Renal cortical epithelial cell (primary cell): ENCODE data around the gene GLDC. TPM values are rescaled to one million over a fixed set of nuclear protein-coding genes. Genes with fewer than 3 reads are reported as not detected.
"Not testable (repeated sequence)": the region's sequence is repeated elsewhere in the genome, so short reads cannot be mapped to it uniquely, and the experiment has no call there.

Experiments used
- DNase-seq: peaks from one replicate; pipeline ENCODE4 v3.0.0-alpha.2; 2011; ENCODE audit warnings: low read depth
- total RNA-seq: library from RNA; depleted of rRNA; stranded (reverse); fragments of >200 nt; gene quantifications from 2 replicates; pipeline ENCODE4 v1.2.3, GENCODE V29; 2014

The GLDC gene
- total RNA-seq, 1 donor from 2014 or later = 177 TPM

DNA sequence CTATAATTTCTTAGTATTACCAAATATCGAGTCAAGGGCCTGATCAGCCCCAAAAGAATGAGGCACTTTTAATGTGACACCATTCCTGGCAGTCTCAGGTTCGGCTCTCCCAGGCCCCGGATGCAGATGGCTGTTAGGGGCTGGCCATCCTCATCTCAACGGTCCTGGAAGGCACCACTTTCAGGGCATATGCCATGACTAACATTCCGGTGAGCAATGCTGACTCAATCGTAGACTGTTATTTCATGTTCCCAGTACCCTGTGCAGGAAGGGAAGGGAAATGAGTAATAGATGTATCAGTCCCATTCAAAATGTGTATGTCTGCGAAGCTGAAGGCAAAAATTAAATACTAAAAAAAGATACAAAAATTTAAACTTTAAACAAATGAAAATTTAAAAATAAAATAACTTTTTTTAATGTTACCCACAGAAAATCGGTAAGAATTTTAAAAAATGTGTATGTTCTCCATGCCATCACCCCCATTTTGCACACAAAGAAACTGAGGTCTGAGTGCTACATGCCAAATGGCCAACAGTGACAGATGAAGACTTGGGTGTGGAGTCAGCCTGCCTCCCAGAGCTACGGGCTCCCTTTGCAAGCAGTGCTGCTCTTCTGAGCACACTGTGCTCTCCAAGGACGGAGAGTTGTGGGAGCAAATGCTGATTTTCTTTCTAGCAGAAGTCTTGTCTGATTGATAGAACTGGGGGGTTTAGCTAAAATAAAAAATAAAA is 79.0 kb downstream of the GLDC start:
- DNase-seq = peak; percentile 97

DNA sequence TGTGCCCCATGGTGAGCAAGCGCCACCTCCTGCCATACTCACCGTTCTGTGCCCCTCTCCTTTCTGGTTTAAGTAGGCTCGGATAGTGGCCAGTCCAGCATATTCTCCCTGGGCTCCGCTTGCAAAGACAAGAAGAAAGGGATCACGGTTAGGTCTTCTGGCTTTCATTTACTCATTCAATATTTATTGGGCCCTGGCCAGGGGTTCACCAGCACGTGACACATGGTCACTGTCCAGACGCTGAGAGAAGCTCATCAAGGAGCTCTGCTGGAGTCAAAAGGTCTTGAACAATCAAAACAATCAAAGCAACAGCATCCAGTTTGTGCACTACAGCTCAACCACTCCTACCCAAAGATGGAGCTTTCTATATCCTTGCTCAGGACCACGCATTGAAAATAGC is 80.2 kb downstream of the GLDC start:
- no peak for DNase-seq

DNA sequence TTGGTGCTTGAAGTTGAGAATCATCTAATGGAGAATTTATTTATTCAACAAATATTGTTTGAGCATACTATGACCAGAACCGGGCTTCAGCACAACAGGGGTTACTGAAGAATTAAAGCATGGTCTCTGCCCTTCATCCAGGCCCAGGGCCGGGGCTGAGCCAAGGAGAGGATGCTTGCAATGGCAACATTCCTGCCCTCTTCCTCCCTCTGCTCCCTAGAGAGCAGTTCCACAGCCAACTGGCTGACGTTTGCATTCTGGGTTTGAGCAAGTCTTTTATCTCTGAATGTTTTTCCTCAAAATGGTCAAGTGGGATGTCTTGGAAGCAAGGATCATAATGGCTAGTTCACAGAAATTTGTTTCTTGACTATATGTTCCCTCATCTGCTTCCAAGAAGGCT is 80.7 kb downstream of the GLDC start:
- DNase-seq = no peak

DNA sequence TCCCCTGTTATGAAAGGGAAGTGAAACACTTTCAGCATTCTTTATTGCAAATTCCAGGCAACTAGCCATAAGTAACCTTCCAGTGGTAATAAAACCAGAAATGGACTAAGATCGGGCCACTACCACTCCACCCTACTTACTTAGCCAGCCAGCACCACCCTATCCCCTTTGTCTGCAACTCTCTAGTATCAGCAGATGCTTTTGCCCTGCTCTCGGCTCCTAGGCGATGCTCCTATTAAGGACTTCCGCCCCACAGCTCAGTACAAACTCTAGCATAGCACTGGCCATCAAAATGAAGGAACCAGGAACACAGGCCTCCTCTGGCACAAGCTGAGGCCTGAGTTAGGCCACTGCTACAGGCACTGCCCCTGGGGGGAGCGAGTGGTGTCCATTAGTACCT is 81.2 kb downstream of the GLDC start:
- peak; percentile 18 for DNase-seq

DNA sequence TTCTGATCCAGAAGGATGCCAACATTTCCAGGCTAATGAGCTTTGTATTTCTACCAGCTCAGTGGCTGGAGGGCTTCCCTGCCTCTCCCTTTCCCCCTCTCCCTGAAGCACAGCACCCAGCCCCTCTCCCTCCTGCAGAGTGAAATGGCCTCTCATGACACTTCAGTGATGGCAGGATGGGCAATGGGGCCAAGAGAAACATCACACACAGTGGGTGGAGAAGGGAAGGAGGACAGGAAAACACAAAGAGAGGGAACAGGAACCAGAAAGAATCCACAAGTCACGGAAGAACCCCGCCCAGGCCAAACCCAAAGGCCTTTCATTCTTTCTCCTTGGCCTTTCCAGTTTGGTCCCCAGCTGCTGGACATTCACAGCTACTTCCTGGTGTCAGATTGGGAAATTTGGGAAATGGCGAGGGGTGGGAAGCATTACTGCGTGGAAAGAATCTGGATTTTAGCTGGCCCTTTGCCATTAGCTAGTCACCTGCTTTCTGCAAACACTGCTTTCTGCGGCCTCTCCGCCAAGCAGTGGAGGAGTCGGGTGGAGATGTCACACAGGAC is 82.6 kb downstream of the GLDC start:
- no peak for DNase-seq

DNA sequence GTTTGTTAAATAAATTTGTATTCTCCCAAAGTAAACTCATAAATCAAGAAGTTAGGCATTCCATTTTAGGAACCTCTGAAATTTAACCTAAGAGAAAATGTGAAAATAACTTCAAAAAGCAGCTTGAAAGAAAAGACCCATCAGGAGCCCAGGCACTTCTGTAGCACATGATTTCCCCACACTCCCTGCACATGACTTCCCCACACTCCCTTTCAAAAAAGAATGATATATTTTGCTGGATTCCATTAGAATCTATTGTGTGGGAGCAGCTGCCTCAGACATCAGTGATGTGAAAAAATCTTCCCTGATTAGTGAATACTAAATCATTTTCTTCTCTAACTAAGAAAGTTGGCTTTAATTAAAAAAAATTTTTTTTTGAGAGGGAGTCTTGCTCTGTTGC is 83.3 kb downstream of the GLDC start:
- DNase-seq = no peak

DNA sequence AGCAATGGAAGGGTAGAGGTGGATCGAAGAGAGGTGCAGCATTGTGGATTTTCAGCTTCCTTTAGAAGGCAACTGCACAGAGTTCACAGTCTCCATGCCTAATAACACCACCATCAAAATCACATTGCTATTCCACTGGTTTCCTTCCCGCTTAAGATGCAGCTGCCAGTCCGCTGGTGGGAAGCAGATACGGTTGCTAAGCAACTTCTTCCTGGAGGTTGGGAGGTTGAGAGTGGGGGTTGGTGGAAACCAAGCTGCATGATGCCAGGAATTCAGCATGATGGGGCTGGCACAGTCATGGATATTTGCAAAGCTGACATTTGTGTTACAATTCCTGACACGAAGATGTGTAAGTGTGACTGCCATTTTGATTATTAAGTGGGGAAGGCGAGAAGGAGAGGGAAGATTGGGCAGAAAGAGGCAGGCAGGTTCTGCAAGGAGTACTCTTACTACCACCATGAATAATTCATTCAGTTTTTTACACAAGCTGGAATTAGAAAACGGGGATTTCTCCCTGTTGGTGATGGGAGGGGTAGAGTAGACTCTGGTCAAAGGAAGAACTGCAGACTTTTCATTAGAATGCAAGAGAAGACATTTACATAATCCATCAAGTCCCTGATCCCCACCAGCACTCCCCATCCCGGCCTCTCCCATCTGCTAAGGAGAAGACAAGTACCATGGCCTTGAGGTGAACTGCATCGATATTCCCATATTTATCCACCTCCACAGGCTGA is 87.5 kb downstream of the GLDC start:
- no peak for DNase-seq

DNA sequence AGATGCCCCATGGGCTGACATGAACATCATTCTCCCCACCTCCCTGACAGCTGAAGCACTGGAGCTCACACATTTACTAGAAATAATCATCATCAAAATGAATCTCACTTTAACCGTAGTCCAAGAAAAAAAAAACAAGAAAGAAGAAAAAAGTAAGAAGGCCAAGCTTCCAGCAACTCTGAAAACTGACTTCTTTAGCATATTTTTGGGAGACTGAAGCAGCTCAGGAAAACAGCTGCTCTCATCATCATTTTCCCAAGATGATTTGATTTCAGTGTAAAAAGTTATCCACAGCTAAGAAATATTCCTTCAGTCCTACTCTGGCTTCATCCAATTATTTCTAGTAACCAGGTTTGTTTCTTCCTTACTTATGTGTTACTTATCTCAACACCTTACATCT is 91.7 kb downstream of the GLDC start:
- no peak for DNase-seq

DNA sequence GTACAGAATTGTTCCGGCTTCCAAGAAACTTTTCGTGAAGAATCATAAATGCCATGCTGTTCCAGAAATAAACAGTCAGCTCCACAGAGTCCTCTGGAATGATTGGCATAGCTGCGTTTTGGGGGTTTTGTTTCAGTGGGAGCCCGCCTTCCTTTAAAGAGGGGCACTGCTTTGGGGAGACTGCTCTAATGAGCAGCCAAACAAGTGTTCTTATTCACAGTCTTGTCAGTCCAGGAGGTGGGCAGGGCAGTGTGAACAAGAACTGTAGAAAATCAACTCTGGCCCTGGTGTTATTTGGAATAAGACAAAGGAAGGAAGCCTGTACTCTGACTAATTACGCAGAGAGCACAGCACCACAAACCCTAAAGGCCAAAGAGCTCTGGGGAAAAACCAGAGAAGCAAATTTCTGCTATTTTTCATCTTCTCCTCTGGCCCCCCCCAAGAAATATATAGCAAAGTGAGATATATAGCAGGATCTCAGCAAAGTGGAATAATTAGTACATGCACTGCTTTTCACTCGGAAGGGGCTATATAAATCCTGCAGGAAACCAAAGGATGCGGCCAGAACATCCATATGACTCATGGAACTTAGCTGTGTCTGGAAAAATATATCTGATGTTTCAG is 92.9 kb downstream of the GLDC start:
- DNase-seq = no peak

DNA sequence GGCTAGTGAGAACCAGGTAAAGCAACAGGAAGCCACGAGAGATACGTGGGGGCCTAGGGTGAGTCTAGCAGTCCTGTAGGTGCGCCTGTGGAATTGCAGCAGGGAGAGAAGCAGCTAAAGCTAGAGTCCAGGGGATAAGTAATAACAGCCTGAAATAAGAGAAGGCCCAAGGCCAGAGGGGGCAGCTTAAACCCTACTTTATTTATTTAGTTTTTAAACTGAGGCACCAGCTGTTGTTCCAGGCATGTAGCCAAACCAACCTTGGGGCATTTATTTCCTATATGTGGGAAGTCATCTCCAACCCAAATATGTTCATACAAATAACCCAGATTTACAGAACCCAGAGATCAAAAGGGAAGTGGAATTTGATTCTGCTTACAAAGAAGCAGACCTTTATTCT is 93.5 kb downstream of the GLDC start:
- DNase-seq = no peak

DNA sequence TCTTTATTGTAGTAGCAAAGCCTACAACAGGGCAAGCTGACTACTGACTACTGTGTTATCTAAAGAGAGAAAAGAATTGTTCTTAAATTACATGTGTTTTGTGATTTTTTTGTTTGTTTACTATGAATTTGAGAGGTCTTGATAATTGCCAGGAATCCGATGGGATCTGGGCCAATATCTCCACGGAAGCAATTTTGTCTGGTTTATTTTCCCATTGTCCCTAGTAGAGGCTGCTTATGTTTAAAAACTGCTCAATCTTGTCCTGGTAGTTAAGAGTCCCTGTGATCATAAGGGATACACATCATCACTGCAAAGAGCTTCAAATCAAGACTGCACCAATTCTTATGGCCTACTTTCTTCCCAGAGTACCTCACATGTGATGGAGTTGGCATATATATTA is 94.4 kb downstream of the GLDC start:
- DNase-seq = no peak

DNA sequence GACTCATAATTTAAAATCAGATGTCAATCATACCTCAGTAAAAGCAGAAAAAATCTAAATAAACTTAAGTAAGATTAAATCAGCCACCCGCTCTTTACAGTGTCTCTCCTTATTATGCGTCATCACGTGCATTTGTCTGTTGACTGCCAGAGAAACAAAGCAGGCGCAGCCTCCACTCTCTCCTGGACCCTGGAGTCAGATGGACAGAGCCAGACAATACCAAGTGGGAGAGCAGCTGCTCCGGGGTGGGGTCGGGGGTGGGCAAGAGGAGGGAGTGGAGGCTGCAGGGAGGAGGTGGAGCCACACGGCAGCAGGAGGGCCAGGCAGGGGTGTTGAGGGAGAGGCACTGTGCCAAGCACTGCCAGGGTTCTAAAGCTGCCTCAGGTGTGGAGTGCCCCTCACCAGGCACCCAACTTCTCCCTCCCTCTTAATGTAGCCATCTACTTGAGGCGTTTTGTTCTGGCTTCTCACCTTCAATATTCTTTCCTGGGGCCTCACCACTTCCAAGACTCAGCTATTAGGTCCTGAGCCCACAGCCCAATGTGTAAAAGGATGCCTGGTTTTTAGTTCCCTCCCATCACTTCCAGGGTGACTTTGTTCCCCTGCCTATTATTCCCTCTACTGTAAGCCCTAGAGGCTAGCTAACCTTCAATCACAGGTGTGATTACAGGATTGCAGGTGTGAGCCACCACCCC is 96.3 kb downstream of the GLDC start:
- DNase-seq = no peak

DNA sequence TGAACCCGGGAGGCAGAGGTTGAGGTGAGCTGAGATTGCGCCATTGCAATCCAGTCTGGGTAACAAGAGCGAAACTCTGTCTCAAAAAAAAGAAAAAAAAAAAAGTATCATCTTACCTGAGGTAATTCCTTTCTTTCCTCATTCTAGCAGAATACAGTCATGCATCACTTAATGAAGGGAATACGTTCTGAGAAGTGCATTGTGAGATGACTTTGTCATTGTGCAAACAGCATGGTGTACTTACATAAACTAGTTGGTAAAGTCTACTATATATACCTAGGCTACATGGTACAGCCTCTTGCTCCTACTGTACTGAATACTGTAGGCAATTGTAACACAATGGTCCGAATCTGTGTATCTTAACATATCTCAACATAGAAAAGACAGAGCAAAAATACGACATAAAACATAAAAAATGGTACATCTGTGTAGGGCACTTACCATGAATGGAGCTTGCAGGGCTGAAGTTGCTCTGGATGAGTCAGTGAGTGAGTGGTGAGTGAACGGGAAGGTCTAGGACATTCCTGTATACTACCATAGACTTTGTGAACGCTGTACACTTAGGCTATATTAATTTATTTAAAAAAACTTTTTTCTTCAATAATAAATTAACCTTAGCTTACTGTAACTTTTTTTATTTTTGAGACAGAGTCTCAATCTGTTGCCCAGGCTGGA is 100.4 kb downstream of the GLDC start:
- DNase-seq = peak; percentile 42

DNA sequence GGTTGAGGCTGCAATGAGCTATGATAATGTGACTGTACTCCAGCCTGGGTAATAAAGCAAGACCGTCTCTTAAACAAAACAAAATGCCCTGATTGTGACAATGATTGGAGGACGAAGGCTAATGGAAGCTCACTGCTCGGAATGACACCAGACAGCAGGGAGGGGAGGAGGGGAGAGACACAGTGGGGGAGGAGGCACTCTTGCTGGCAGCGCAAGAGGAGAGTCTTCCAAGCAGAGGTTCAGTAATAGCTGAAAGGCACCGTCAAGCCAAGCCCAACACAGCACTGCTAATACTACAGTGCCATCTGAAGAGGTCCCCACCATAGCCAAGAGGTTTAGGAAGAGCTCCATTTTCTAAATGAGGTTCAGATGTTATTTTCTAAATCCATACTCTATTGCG is 102.3 kb downstream of the GLDC start:
- no peak for DNase-seq

DNA sequence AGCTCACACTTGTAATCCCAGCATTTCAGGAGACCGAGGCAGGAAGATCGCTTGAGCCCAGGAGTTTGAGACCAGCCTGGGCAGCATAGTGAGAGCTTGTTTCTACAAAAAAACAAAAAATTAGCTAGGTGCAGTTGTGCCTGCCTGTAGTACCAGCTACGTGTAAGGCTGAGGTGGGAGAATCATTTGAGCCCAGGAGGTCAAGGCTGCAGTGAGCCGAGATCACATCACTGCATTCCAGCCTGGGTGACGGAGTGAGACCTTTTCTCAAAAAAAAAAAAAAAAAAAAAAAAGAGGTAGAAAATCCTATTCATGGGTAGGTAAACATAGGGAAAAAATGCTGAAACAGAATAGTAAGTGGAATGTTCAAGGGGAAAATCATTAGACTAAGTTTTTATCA is 102.9 kb downstream of the GLDC start:
- DNase-seq = not testable (repeated sequence)

DNA sequence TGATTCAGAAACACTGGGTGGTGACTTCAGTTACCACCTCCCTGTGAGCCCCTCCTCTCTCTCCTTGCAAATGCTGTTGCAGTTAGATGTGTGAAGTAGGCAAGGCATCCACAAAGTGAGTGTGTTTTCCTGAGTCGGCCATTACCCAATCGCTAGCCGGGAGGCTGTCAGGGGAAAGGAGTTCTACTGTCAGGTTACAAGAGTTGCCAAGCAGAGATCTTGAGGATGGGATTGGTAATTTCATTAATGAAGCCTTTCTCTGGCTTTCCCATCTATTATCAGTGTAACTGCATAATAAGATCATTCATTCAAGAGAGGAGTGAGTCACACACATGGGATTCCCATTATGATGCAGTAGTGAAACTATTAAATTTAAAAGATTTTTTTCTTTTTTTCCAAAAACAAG is 106.9 kb downstream of the GLDC start:
- DNase-seq = peak; percentile 25

DNA sequence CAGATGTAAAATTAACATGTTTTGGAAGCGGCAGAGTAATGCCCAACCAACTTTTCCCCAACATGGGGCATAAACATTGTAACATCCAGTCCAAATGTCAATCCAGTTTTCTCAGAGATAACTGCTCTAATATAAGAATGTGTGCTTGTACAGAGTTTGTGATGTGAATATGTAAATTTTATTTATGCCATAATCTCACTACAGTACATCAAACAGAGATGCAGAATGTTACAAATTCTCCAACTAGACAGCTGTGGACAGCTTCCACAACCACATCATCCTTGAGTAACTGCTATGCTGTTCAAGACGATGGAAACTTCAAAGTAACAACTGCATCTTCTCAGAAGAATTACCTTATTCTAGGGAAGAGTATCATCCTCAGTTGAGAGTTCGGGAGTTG is 109.9 kb downstream of the GLDC start:
- no peak for DNase-seq

DNA sequence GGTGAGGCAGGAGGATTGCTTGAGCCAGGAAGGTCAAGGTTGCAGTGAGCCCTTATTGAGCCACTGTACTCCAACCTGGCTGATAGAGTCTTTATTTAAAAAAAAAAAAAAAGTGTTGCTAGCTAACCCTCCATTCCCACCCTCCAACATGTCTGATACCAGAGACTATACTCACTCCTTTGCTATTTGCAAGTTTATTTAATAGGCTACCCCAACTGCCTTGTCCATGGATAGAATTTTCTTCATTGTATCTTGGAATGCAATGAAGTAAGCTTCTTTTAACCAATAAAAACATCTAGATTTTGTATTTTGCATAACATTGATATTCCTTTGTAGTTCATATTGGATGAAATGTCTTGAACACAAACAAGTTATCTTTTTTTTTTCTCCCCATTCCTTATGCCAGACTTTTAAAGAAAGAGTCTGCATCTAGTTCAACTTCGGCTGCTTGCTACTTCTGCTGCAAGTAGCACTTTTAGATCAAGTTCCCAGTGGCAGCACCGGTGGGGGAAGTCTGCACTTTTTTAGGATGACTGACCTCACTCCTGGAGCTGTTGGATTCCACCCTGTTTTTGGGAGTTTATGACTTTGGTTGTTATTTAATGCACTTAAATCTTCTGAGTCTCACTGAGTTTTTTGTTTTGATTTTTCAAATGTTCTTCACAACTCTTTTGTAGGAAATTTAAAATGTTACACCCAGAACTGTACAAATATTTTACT is 120.0 kb downstream of the GLDC start:
- DNase-seq = no peak

DNA sequence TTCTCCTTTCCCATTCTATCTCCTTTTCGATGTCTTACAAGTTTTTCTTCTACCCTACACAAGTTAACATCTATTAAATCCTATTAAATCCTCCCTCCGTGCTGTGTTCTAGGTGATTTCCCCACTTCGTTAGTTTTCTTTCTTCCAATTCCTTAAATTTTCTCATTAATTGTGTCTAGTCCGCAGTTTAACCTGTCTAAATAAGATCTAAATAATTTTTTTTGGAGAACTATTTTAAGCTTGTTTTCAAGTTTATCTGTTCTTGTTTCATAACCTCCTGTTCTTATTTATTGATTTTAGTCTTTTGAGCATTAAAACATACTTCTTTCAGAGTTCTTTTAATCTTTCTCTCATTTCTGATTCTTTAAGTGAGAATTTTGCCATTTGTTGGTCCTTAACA is 123.3 kb downstream of the GLDC start:
- no peak for DNase-seq

DNA sequence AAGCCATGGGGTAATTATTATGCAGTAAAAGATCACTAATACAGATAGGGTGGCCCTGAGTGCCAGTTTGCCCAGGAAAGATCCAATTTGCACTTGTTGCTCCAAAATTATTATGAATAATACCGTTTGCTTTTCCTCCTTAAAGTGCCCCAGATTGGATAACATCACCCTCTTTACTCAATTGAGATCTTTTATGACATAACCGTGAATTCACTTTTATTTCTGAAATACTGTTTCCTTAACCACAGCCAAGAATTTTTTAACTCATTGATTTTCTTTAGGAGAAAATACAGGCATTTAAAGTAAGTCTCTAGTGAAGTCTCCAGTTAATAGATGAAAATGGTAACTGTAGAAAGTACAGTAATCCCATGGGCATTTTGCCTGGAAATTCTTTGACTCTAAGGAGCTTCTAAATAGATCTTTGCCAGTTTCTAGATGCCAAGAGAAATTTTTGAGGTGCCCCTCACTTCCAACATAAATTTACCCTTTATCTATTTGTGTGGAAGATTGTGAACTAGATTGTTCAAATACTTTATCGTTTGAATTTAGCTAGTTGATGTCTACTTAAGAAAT is 133.4 kb downstream of the GLDC start:
- no peak for DNase-seq

DNA sequence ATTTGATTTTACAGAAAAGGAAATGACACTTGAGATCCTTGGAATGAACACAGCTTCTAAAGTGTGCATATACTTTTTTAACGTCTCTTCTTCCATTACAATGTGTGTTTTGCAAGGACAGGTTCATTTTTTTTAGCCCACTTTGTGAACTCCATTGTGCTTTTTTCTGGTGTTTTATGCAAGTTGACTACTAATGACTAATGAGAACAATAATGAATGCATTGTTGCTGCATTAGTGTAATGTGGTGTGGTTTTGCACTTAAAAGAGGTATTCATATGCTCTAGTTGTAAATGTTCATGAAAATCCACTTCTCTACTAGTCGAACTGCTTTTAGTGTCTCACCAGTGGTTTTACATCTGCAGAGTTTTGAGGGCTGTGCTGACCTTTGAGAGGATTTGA is 139.0 kb downstream of the GLDC start:
- peak; percentile 68 for DNase-seq
